ENCODE data around the gene ADAM11.

GRCh38 chr17:44769230-44769629 lies 10.4 kb downstream of the ADAM11 start:
- TF ChIP-seq POLR2AphosphoS5 (IDR thresholded peaks at IDR 0.05; ENCODE audit: low read depth, low read length) (no peak), SUZ12 (IDR thresholded peaks at IDR 0.05; ENCODE audit: low read length) (no peak), EGR1 (IDR thresholded peaks at IDR 0.05; ENCODE audit: borderline replicate concordance, low read depth, low read length) (no peak), MAFK (IDR thresholded peaks at IDR 0.05; ENCODE audit: low read depth, low read length) (no peak), SIN3A (conservative IDR thresholded peaks at IDR 0.05 in 1 of 2, IDR thresholded peaks at IDR 0.05 in 1 of 2; ENCODE audit: low read depth in 1 of 2, low read length in 2 of 2) (no peak), RAD21 (IDR thresholded peaks at IDR 0.05 in 1 of 2, conservative IDR thresholded peaks at IDR 0.05 in 1 of 2; ENCODE audit: low read depth in 2 of 2, low read length in 2 of 2) (no peak), JUND (IDR thresholded peaks at IDR 0.05; ENCODE audit: low read length) (no peak), TBP (IDR thresholded peaks at IDR 0.05; ENCODE audit: low read depth, low read length) (no peak), CREB1 (IDR thresholded peaks at IDR 0.05) (no peak), CTCF (IDR thresholded peaks at IDR 0.05; ENCODE audit: control extremely low read depth in 1 of 3, insufficient read depth in 1 of 3, low read depth in 1 of 3, low read length in 3 of 3) (no peak), SP2 (IDR thresholded peaks at IDR 0.05; ENCODE audit: low read length) (no peak), EP300 (IDR thresholded peaks at IDR 0.05; ENCODE audit: borderline replicate concordance in 1 of 2, low read depth in 2 of 2, low read length in 2 of 2) (no peak), PHF8 (conservative IDR thresholded peaks at IDR 0.05; ENCODE audit: low read depth, low read length) (no peak), SP1 (IDR thresholded peaks at IDR 0.05; ENCODE audit: low read depth, low read length) (no peak)

All from H1 (cell line).